A673 (cell line): ENCODE measurements around the gene NR5A2.

Source experiments
- CTCF ChIP-seq: fragments of 300-800, 200-600 bp; sonication (generic); conservative IDR thresholded peaks from 2 replicates; pipeline ENCODE4 v1.5.1; 2017; ENCODE audit warnings: low read depth, mild to moderate bottlenecking, antibody characterized with exemption, low read length, moderate library complexity, mixed read lengths
- EZH2 ChIP-seq: fragments of 200-600 bp; sonication (generic); IDR thresholded peaks from 2 replicates; pipeline ENCODE4 v1.6.1; 2017; ENCODE audit warnings: borderline replicate concordance, low read depth, mild to moderate bottlenecking, mixed read lengths, antibody characterized with exemption, low read length; ENCODE audit not compliant: poor library complexity, severe bottlenecking

- TF ChIP-seq CTCF = no peak
- TF ChIP-seq EZH2 = no peak
These were observed 71.5 kb downstream of the NR5A2 start for GRCh38 chr1:200099040-200099439.
